ENCODE data around the gene GGT6.

GGT6 gene

DNA sequence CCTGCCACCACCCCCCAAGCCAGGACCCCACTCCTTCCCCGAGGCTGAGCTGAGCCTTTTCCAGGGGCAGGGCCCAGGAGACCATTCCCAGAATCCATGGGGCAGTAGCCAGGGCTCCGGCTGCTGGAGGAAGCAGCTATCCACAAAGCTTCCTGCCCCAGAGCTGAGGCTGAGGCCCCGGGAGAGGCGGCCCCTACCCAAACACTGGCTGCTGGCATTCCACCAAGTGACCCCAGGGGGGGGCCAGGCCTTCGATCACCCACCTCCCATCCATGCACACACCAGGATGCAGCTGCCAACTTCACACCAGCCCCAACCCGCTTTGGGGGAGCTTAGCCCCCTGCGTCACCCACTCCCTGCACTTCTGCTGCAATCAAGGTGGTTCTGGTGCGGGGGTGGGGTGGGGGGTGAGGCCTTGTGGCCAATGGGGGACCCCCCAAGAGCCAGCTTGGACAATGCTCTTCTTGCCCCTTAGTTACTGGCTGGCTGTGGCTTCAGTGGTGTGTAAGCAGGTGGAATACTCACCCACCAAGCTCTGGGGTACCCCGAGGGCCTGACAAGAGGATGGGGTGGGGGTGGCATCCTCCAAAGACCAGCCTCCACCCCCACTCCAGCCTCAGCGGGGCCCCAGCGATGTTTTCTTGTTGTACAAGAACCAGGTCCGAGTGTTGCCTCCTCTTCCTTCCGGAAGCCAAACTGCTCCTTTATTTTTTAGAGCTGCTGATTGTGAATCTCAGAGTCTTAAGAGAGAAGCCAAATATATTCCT, 22.0 kb downstream of the GGT6 start:
- no peak for DNase-seq (ENCODE audit: low read depth)
- TF ChIP-seq, protein P1, sequence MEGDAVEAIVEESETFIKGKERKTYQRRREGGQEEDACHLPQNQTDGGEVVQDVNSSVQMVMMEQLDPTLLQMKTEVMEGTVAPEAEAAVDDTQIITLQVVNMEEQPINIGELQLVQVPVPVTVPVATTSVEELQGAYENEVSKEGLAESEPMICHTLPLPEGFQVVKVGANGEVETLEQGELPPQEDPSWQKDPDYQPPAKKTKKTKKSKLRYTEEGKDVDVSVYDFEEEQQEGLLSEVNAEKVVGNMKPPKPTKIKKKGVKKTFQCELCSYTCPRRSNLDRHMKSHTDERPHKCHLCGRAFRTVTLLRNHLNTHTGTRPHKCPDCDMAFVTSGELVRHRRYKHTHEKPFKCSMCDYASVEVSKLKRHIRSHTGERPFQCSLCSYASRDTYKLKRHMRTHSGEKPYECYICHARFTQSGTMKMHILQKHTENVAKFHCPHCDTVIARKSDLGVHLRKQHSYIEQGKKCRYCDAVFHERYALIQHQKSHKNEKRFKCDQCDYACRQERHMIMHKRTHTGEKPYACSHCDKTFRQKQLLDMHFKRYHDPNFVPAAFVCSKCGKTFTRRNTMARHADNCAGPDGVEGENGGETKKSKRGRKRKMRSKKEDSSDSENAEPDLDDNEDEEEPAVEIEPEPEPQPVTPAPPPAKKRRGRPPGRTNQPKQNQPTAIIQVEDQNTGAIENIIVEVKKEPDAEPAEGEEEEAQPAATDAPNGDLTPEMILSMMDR (conservative IDR thresholded peaks at IDR 0.05; ENCODE audit: low read depth, low read length): no peak
- no peak overlapping the region for H3K4me3 ChIP-seq (ENCODE audit: low read depth, low read length)

- H3K4me3 ChIP-seq (ENCODE audit: low read depth, low read length): no peak overlapping the region
- TF ChIP-seq, protein P1 (conservative IDR thresholded peaks at IDR 0.05; ENCODE audit: low read depth, low read length): no peak
Measured at GRCh38 chr17:4537451-4538235, 22.7 kb downstream of the GGT6 start.

DNA sequence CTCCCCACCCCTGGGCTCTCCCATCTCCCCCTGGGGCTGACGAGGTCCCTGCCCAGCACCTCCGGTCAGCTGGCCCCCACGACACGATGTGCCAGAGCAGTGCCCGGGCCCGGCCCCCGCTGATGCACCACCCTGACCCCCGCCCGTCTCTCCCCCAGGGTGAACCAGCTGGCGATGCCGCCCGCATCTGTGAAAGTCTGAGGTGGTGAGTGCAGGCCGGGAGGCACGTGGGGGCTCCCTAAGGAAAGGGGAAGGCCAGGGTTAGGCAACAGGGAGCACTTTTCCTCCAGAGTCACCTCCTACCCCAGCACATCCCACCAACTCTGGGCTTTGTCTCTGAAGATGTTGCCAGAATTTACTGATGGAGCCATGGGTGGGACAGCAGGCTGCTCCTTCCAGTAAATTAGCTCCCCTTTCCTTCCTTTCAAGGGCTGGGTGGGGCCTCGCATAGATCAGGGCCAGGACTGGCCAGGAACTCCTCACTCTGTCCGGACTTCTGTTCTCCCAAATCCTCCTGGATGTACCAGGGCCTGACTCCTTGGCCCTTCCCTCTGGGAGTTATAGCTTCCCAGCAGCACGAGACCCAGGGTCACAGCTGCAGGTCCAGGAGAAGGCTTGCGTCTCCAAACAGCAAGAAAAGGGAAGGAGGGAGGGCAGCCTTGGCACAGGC, 23.5 kb downstream of the GGT6 start:
- no peak overlapping the region for H3K4me3 ChIP-seq (ENCODE audit: low read depth, low read length)
- TF ChIP-seq, protein P1 (conservative IDR thresholded peaks at IDR 0.05; ENCODE audit: low read depth, low read length): no peak
- no peak for DNase-seq (ENCODE audit: low read depth)

More at GRCh38 chr17:4537451-4538235, 22.7 kb downstream of the GGT6 start:
- DNase-seq (ENCODE audit: low read depth): no peak

DNA sequence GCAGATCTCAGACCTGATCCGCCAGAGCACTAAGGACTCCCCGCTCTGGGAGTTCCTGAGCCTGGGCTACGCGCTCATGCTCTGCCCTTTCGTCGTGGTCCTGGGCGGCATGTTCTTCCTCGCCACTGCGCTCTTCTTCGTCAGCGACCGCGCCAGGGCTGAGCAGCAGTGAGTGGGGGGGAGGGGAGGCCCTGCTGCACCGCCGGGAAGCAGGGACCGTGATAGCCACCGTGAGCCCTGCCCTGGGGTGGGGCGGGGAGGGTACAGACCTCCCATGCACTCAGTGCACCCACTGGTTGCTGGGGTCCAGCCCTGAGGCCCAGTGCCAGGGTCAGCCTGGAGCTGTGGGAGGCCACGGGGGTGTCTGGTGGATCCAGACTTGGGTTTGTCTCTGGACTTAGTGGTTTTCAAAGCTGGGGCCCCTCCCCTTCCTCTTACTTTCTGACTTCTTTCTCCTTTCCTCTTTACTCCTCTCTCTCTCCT, 24.1 kb downstream of the GGT6 start:
- TF ChIP-seq, protein P1 (conservative IDR thresholded peaks at IDR 0.05; ENCODE audit: low read depth, low read length): no peak
- no peak for DNase-seq (ENCODE audit: low read depth)
- no peak overlapping the region for H3K4me3 ChIP-seq (ENCODE audit: low read depth, low read length)

GRCh38 chr17:4535667-4536258, 24.6 kb downstream of the GGT6 start:
- TF ChIP-seq, protein P1 (conservative IDR thresholded peaks at IDR 0.05; ENCODE audit: low read depth, low read length): no peak
- no peak overlapping the region for H3K4me3 ChIP-seq (ENCODE audit: low read depth, low read length)
- no peak for DNase-seq (ENCODE audit: low read depth)

GRCh38 chr17:4534928-4535666, 25.3 kb downstream of the GGT6 start:
- TF ChIP-seq, protein P1 (conservative IDR thresholded peaks at IDR 0.05; ENCODE audit: low read depth, low read length): no peak
- no peak for DNase-seq (ENCODE audit: low read depth)
- H3K4me3 ChIP-seq (ENCODE audit: low read depth, low read length): no peak overlapping the region
